Effector memory CD8-positive, alpha-beta T cell (primary cell): ENCODE data around the gene DPEP2NB.
A peak's percentile ranks its signal among the peaks of the same experiment; 100 is the strongest.
"Not testable (repeated sequence)": the region's sequence is repeated elsewhere in the genome, so short reads cannot be mapped to it uniquely, and the experiment has no call there.

Source experiments
- ATAC-seq: fragments of 150-1000 bp; cut with Tn5 transposase; replicated peaks from 2 replicates; pipeline ENCODE4 v1.10.0; 2021; ENCODE audit warnings: mild to moderate bottlenecking, moderate library complexity
- DNase-seq, 3 experiments: peaks; one replicate each; pipeline ENCODE4 v3.0.0; 2021
- H3K27ac Mint-ChIP-seq, 2 donors: one replicate each; pipeline ENCODE4 v1.8.0; 2022; ENCODE audit warnings: mild to moderate bottlenecking in 2 of 2, mixed read lengths in 2 of 2, moderate library complexity in 2 of 2
- H3K27me3 Mint-ChIP-seq, 2 donors: one replicate each; pipeline ENCODE4 v1.8.0; 2022; ENCODE audit warnings: mixed read lengths in 2 of 2
- H3K36me3 Mint-ChIP-seq: one replicate; pipeline ENCODE4 v1.8.0; 2022; ENCODE audit warnings: mild to moderate bottlenecking, moderate library complexity, mixed read lengths; ENCODE audit not compliant: insufficient read depth
- H3K4me1 Mint-ChIP-seq, 2 donors: one replicate each; pipeline ENCODE4 v1.8.0; 2022; ENCODE audit warnings: low read depth in 2 of 2, mixed read lengths in 2 of 2
- H3K4me3 Mint-ChIP-seq, 2 donors: one replicate each; pipeline ENCODE4 v1.8.0; 2022; ENCODE audit warnings: mild to moderate bottlenecking in 2 of 2, mixed read lengths in 2 of 2, moderate library complexity in 2 of 2
- H3K9me3 Mint-ChIP-seq, 2 donors: one replicate each; pipeline ENCODE4 v1.8.0; 2022; ENCODE audit warnings: mixed read lengths in 2 of 2

DPEP2NB gene

GRCh38 chr16:68033101-68033500 is 17.4 kb upstream of the DPEP2NB start:
- ATAC-seq (no peak), DNase-seq (no peak)
- Mint-ChIP-seq H3K4me1 (peaks cover 12 to 21% of the 10 kb centered on the region in 2 donors), H3K36me3 (peaks cover 9% of the 10 kb centered on the region), H3K4me3 (no peak overlapping the region), H3K27ac (peak overlapping the region in 1 of 2 donors; percentile 90), H3K27me3 (no peaks in the 10 kb centered on the region), H3K9me3 (no peaks in the 10 kb centered on the region)

GRCh38 chr16:68031951-68032350 is 16.2 kb upstream of the DPEP2NB start:
- H3K27me3 Mint-ChIP-seq: no peaks in the 10 kb centered on the region
- H3K9me3 Mint-ChIP-seq: no peaks in the 10 kb centered on the region
- peaks cover 17 to 27% of the 10 kb centered on the region in 2 donors for H3K4me1 Mint-ChIP-seq
- DNase-seq (no peak), ATAC-seq (peak; percentile 36)
- H3K27ac Mint-ChIP-seq: peak overlapping the region; percentile 35 to 90
- peak overlapping the region in 1 of 2 donors; percentile 60 for H3K4me3 Mint-ChIP-seq
- peaks cover 13% of the 10 kb centered on the region for H3K36me3 Mint-ChIP-seq

- not testable (repeated sequence) for H3K27me3 Mint-ChIP-seq, H3K27ac Mint-ChIP-seq, DNase-seq, H3K4me3 Mint-ChIP-seq, ATAC-seq, H3K9me3 Mint-ChIP-seq
- peaks cover 13% of the 10 kb centered on the region for H3K36me3 Mint-ChIP-seq
- peaks cover 13 to 22% of the 10 kb centered on the region in 2 donors for H3K4me1 Mint-ChIP-seq
These were observed 14.4 kb upstream of the DPEP2NB start for GRCh38 chr16:68030108-68030507.

GRCh38 chr16:68028996-68029395 is 13.3 kb upstream of the DPEP2NB start:
- H3K27me3 Mint-ChIP-seq: no peaks in the 10 kb centered on the region
- H3K9me3 Mint-ChIP-seq: no peaks in the 10 kb centered on the region
- peaks cover 15% of the 10 kb centered on the region for H3K36me3 Mint-ChIP-seq
- ATAC-seq (no peak), DNase-seq (no peak)
- no peak overlapping the region for H3K27ac Mint-ChIP-seq
- peaks cover 13 to 22% of the 10 kb centered on the region in 2 donors for H3K4me1 Mint-ChIP-seq
- H3K4me3 Mint-ChIP-seq: no peak overlapping the region

GRCh38 chr16:68022728-68023537 is 7.2 kb upstream of the DPEP2NB start, which contains the start of the genes DDX28 and DUS2:
TSS of gene DDX28 (minus strand) at chr16:68023232. CDS start at chr16:68023202, 30 bp downstream.
TSS of gene DUS2 (plus strand) at chr16:68023284. CDS start at chr16:68038024, 14,740 bp downstream.
- peak; percentile 94 to 98 (median 95) for DNase-seq
- H3K4me3 Mint-ChIP-seq: peak within 1 kb of the TSS; percentile 84 to 93
- H3K9me3 Mint-ChIP-seq: no peaks in the 10 kb centered on the region
- peak within 1 kb of the TSS; percentile 85 to 94 for H3K27ac Mint-ChIP-seq
- H3K27me3 Mint-ChIP-seq: no peaks in the 10 kb centered on the region
- H3K4me1 Mint-ChIP-seq: peaks cover 17 to 23% of the 10 kb centered on the region in 2 donors
- peak; percentile 95 for ATAC-seq
- H3K36me3 Mint-ChIP-seq: peaks cover 40% of the 10 kb centered on the region

- H3K4me3 Mint-ChIP-seq: peak overlapping the region; percentile 84 to 93
- H3K27ac Mint-ChIP-seq: peak overlapping the region; percentile 85 to 94
- peaks cover 37% of the 10 kb centered on the region for H3K36me3 Mint-ChIP-seq
- H3K27me3 Mint-ChIP-seq: no peaks in the 10 kb centered on the region
- H3K9me3 Mint-ChIP-seq: no peaks in the 10 kb centered on the region
- H3K4me1 Mint-ChIP-seq: peaks cover 12 to 19% of the 10 kb centered on the region in 2 donors
- no peak for DNase-seq
- no peak for ATAC-seq
These were observed 6.6 kb upstream of the DPEP2NB start for GRCh38 chr16:68022278-68022727.

GRCh38 chr16:68021490-68021889 is 5.8 kb upstream of the DPEP2NB start:
- DNase-seq (no peak), ATAC-seq (no peak)
- H3K4me1 Mint-ChIP-seq: peaks cover 12 to 19% of the 10 kb centered on the region in 2 donors
- peak overlapping the region; percentile 84 to 93 for H3K4me3 Mint-ChIP-seq
- H3K36me3 Mint-ChIP-seq: peaks cover 35% of the 10 kb centered on the region
- H3K27ac Mint-ChIP-seq: peak overlapping the region in 1 of 2 donors; percentile 85
- H3K27me3 Mint-ChIP-seq: no peaks in the 10 kb centered on the region
- H3K9me3 Mint-ChIP-seq: no peaks in the 10 kb centered on the region

GRCh38 chr16:68019167-68019680 is 3.5 kb upstream of the DPEP2NB start:
- no peak for ATAC-seq
- no peak overlapping the region for H3K4me3 Mint-ChIP-seq
- H3K9me3 Mint-ChIP-seq: no peaks in the 10 kb centered on the region
- no peak for DNase-seq
- peaks cover 34% of the 10 kb centered on the region for H3K36me3 Mint-ChIP-seq
- no peak overlapping the region for H3K27ac Mint-ChIP-seq
- H3K4me1 Mint-ChIP-seq: peaks cover 12 to 19% of the 10 kb centered on the region in 2 donors
- no peaks in the 10 kb centered on the region for H3K27me3 Mint-ChIP-seq

GRCh38 chr16:68013440-68013839 is 2.3 kb downstream of the DPEP2NB start:
- ATAC-seq: peak; percentile 65
- Mint-ChIP-seq H3K4me1 (peaks cover 0 to 4% of the 10 kb centered on the region in 2 donors), H3K9me3 (no peaks in the 10 kb centered on the region), H3K4me3 (no peak overlapping the region), H3K27me3 (no peaks in the 10 kb centered on the region), H3K27ac (peak overlapping the region in 1 of 2 donors; percentile 44), H3K36me3 (no peaks in the 10 kb centered on the region)
- DNase-seq: no peak

- H3K36me3 Mint-ChIP-seq, H3K27me3 Mint-ChIP-seq, H3K4me3 Mint-ChIP-seq, DNase-seq, ATAC-seq, H3K9me3 Mint-ChIP-seq: not testable (repeated sequence)
- peak overlapping the region; percentile 71 to 87 for H3K27ac Mint-ChIP-seq
- peaks cover 11 to 16% of the 10 kb centered on the region in 2 donors for H3K4me1 Mint-ChIP-seq
These were observed 5.8 kb downstream of the DPEP2NB start for GRCh38 chr16:68009872-68010271.

GRCh38 chr16:68009157-68009735 is 6.5 kb downstream of the DPEP2NB start:
- ATAC-seq (no peak), DNase-seq (no peak)
- peaks cover 12 to 16% of the 10 kb centered on the region in 2 donors for H3K4me1 Mint-ChIP-seq
- no peak overlapping the region for H3K4me3 Mint-ChIP-seq
- H3K36me3 Mint-ChIP-seq: no peaks in the 10 kb centered on the region
- H3K27me3 Mint-ChIP-seq: no peaks in the 10 kb centered on the region
- no peaks in the 10 kb centered on the region for H3K9me3 Mint-ChIP-seq
- H3K27ac Mint-ChIP-seq: peak overlapping the region; percentile 69 to 71

GRCh38 chr16:68005786-68006286 is 9.9 kb downstream of the DPEP2NB start:
- DNase-seq: peak; percentile 27 to 43 (median 38)
- peaks cover 14 to 16% of the 10 kb centered on the region in 2 donors for H3K4me1 Mint-ChIP-seq
- no peaks in the 10 kb centered on the region for H3K27me3 Mint-ChIP-seq
- H3K36me3 Mint-ChIP-seq: no peaks in the 10 kb centered on the region
- H3K9me3 Mint-ChIP-seq: no peaks in the 10 kb centered on the region
- peak overlapping the region; percentile 94 to 97 for H3K27ac Mint-ChIP-seq
- H3K4me3 Mint-ChIP-seq: peak overlapping the region; percentile 62 to 63
- ATAC-seq: peak; percentile 96

- Mint-ChIP-seq H3K27me3 (no peaks in the 10 kb centered on the region), H3K27ac (peak overlapping the region; percentile 94 to 97), H3K4me1 (peaks cover 19 to 23% of the 10 kb centered on the region in 2 donors), H3K9me3 (no peaks in the 10 kb centered on the region), H3K4me3 (peak overlapping the region in 1 of 2 donors; percentile 62), H3K36me3 (no peaks in the 10 kb centered on the region)
- DNase-seq (no peak), ATAC-seq (no peak)
These were observed 10.5 kb downstream of the DPEP2NB start for GRCh38 chr16:68005211-68005610.
